K562 (cell line): Measurements from ENCODE around the gene MAP2K7.

Experiments
- ATF7 ChIP-seq: fragments of 450-650 bp; IDR thresholded peaks from 2 replicates; pipeline ENCODE4 v1.7.1; 2014; ENCODE audit warnings: mild to moderate bottlenecking, moderate library complexity
- EP300 ChIP-seq: IDR thresholded peaks from 2 replicates; pipeline ENCODE4 v1.6.1; 2012; ENCODE audit warnings: low read length, improper control_type of control experiment
- GABPB1 ChIP-seq: sonication (generic); formaldehyde crosslinking; IDR thresholded peaks from 2 replicates; pipeline ENCODE4 v1.8.0; 2022; ENCODE audit warnings: mild to moderate bottlenecking, missing genetic modification reagents
- KLF16 ChIP-seq: IDR thresholded peaks from 2 replicates; pipeline ENCODE4 v1.6.1; 2016; ENCODE audit warnings: antibody characterized with exemption
- LEF1 ChIP-seq: fragments of 450-650 bp; IDR thresholded peaks from 2 replicates; pipeline ENCODE4 v1.6.1; 2016; ENCODE audit warnings: mild to moderate bottlenecking
- MAFF ChIP-seq: IDR thresholded peaks from 2 replicates; pipeline ENCODE4 v1.6.1; 2012; ENCODE audit warnings: low read length, improper control_type of control experiment
- NR2C2 ChIP-seq, 2 experiments: fragments of 200-800 bp in 1 of 2; sonication (Bioruptor generic) in 1 of 2; sonication (generic) in 1 of 2; formaldehyde crosslinking in 1 of 2; IDR thresholded peaks; 2 replicates each; pipeline versions ENCODE4 v1.6.1 to v1.8.0; 2016 to 2022; ENCODE audit warnings: mild to moderate bottlenecking in 1 of 2, missing compliant biosample characterization in 1 of 2, missing genetic modification characterization in 1 of 2, missing genetic modification reagents in 1 of 2
- PHF21A ChIP-seq: fragments of 450-650 bp; IDR thresholded peaks from 2 replicates; pipeline ENCODE4 v1.6.1; 2017; ENCODE audit warnings: low read depth, borderline replicate concordance
- POLR2A ChIP-seq: fragments of 450-650 bp; conservative IDR thresholded peaks from 2 replicates; pipeline ENCODE4 v1.6.1; 2016
- SMAD1 ChIP-seq: fragments of 150-350 bp; IDR thresholded peaks from 2 replicates; pipeline ENCODE4 v1.6.1; 2014; ENCODE audit warnings: low read length, low read depth; ENCODE audit not compliant: partially characterized antibody
- SREBF2 ChIP-seq: sonication (generic); formaldehyde crosslinking; IDR thresholded peaks from 2 replicates; pipeline ENCODE4 v1.4.0; 2020; ENCODE audit warnings: mild to moderate bottlenecking, missing genetic modification reagents
- TAF7 ChIP-seq: fragments of 450-650 bp; IDR thresholded peaks from 2 replicates; pipeline ENCODE4 v1.6.1; 2016; ENCODE audit warnings: missing genetic modification characterization, missing compliant biosample characterization
- TF ChIP-seq, protein P1 (sequence below), 2 experiments: fragments of 450-650 bp in 1 of 2; sonication (generic) in 1 of 2; formaldehyde crosslinking in 1 of 2; IDR thresholded peaks in 1 of 2; conservative IDR thresholded peaks in 1 of 2; 2 replicates each; pipeline versions ENCODE4 v1.6.1 to v1.8.1; 2016 to 2023; ENCODE audit warnings: mild to moderate bottlenecking in 2 of 2, moderate library complexity in 2 of 2, inconsistent platforms in 1 of 2, missing genetic modification reagents in 1 of 2
- TF ChIP-seq, protein P2 (sequence below): sonication (generic); formaldehyde crosslinking; IDR thresholded peaks from 2 replicates; pipeline ENCODE4 v1.8.0; 2023; ENCODE audit warnings: mild to moderate bottlenecking, missing genetic modification reagents

DNA sequence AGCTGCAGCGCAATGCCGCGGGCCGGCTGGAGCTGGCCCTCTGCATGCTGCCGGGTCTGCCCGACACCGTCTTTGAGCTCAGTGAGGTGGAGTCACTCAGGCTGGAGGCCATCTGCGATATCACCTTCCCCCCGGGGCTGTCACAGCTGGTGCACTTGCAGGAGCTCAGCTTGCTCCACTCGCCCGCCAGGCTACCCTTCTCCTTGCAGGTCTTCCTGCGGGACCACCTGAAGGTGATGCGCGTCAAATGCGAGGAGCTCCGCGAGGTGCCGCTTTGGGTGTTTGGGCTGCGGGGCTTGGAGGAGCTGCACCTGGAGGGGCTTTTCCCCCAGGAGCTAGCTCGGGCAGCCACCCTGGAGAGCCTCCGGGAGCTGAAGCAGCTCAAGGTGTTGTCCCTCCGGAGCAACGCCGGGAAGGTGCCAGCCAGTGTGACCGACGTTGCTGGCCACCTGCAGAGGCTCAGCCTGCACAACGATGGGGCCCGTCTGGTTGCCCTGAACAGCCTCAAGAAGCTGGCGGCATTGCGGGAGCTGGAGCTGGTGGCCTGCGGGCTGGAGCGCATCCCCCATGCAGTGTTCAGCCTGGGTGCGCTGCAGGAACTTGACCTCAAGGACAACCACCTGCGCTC is 3.8 kb upstream of the MAP2K7 start:
- TF ChIP-seq, protein P1, sequence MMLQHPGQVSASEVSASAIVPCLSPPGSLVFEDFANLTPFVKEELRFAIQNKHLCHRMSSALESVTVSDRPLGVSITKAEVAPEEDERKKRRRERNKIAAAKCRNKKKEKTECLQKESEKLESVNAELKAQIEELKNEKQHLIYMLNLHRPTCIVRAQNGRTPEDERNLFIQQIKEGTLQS (IDR thresholded peaks at IDR 0.05), result no peak
- TF ChIP-seq, protein P1 (CRISPR knock-in tag; conservative IDR thresholded peaks at IDR 0.05), result no peak
- TF ChIP-seq LEF1 (no peak), GABPB1 (CRISPR knock-in tag) (no peak), POLR2A (no peak), MAFF (no peak), SMAD1 (no peak), ATF7 (no peak), KLF16 (no peak), TAF7 (tag) (no peak), NR2C2 (CRISPR knock-in tag; IDR thresholded peaks at IDR 0.05) (no peak), NR2C2 (tag; IDR thresholded peaks at IDR 0.05) (no peak), SREBF2 (no peak), EP300 (no peak), PHF21A (no peak)
- TF ChIP-seq, protein P2, sequence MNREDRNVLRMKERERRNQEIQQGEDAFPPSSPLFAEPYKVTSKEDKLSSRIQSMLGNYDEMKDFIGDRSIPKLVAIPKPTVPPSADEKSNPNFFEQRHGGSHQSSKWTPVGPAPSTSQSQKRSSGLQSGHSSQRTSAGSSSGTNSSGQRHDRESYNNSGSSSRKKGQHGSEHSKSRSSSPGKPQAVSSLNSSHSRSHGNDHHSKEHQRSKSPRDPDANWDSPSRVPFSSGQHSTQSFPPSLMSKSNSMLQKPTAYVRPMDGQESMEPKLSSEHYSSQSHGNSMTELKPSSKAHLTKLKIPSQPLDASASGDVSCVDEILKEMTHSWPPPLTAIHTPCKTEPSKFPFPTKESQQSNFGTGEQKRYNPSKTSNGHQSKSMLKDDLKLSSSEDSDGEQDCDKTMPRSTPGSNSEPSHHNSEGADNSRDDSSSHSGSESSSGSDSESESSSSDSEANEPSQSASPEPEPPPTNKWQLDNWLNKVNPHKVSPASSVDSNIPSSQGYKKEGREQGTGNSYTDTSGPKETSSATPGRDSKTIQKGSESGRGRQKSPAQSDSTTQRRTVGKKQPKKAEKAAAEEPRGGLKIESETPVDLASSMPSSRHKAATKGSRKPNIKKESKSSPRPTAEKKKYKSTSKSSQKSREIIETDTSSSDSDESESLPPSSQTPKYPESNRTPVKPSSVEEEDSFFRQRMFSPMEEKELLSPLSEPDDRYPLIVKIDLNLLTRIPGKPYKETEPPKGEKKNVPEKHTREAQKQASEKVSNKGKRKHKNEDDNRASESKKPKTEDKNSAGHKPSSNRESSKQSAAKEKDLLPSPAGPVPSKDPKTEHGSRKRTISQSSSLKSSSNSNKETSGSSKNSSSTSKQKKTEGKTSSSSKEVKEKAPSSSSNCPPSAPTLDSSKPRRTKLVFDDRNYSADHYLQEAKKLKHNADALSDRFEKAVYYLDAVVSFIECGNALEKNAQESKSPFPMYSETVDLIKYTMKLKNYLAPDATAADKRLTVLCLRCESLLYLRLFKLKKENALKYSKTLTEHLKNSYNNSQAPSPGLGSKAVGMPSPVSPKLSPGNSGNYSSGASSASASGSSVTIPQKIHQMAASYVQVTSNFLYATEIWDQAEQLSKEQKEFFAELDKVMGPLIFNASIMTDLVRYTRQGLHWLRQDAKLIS (CRISPR knock-in tag), result no peak
